A549 (cell line): ENCODE measurements around the gene COL5A1. TPM values are rescaled to one million over a fixed set of nuclear protein-coding genes. Genes with fewer than 3 reads are reported as not detected.

ENCODE experiments used
- ATAC-seq, 2 experiments: fragments of 200-7000 bp in 1 of 2; fragments of >200 bp in 1 of 2; cut with Nextera tagmentation in 1 of 2; cut with Tn5 transposase in 1 of 2; 3 replicates each; pipeline versions ENCODE4 v1.8.0 to v1.9.1; 2018 to 2020; ENCODE audit warnings: mild to moderate bottlenecking in 1 of 2, moderate library complexity in 1 of 2
- CTCF ChIA-PET: fragments of 300-600 bp; sonication (Branson Sonifier 250); formaldehyde crosslinking; extraction: SDS; loops from one replicate; lab custom pipeline; 2021; ENCODE audit warnings: antibody characterized with exemption, inconsistent platforms; lab: Yijun Ruan, JAX
- POLR2A ChIA-PET: fragments of 350-600 bp; formaldehyde crosslinking; extraction: SDS; loops from one replicate; lab custom pipeline; 2021; ENCODE audit warnings: antibody characterized with exemption, inconsistent platforms; lab: Yijun Ruan, JAX
- DNase-seq, 2 experiments: peaks; one replicate each; pipeline versions ENCODE4 v3.0.0 to v3.0.0-alpha.2; 2011 to 2016; ENCODE audit warnings: low read depth in 1 of 2, low spot score in 1 of 2
- FAIRE-seq: peaks from 2 replicates; lab custom pipeline; 2011; peaks lifted over from hg19 to GRCh38; lab: Jason Lieb, UNC
- H3K27ac ChIP-seq, 2 experiments: fragments of >200 bp; sonication (Bioruptor Twin); formaldehyde crosslinking; 3 replicates each; pipeline ENCODE4 v1.5.1; 2016 to 2017
- H3K4me1 ChIP-seq: fragments of >200 bp; sonication (Bioruptor Twin); formaldehyde crosslinking; 3 replicates; pipeline ENCODE4 v1.6.1; 2016
- H3K4me2 ChIP-seq: fragments of >200 bp; sonication (Bioruptor Twin); formaldehyde crosslinking; 3 replicates; pipeline ENCODE4 v1.6.1; 2016
- H3K4me3 ChIP-seq: fragments of >200 bp; sonication (Bioruptor Twin); formaldehyde crosslinking; 3 replicates; pipeline ENCODE4 v1.5.1; 2016
- H3K9me3 ChIP-seq: fragments of >200 bp; sonication (Bioruptor Twin); formaldehyde crosslinking; 3 replicates; pipeline ENCODE4 v1.6.1; 2016
- ATOH8 ChIP-seq: fragments of 250-450 bp; sonication (Bioruptor Pico); IDR thresholded peaks from 2 replicates; pipeline ENCODE4 v1.5.0; 2020; ENCODE audit warnings: low read depth, mild to moderate bottlenecking, moderate library complexity
- CBX8 ChIP-seq: fragments of 200-600 bp; sonication (generic); IDR thresholded peaks from 2 replicates; pipeline ENCODE4 v1.6.1; 2016
- CEBPB ChIP-seq, 2 experiments: fragments of >200 bp in 1 of 2; sonication (Bioruptor Twin) in 1 of 2; formaldehyde crosslinking in 1 of 2; IDR thresholded peaks; 2 replicates each; pipeline ENCODE4 v1.6.1; 2012 to 2016
- CHD2 ChIP-seq: fragments of 150-350 bp; IDR thresholded peaks from 2 replicates; pipeline ENCODE4 v1.6.1; 2014; ENCODE audit warnings: low read length; ENCODE audit not compliant: partially characterized antibody
- EHMT2 ChIP-seq: fragments of 200-600 bp; sonication (generic); IDR thresholded peaks from 2 replicates; pipeline ENCODE4 v1.6.1; 2016; ENCODE audit warnings: antibody characterized with exemption, low read depth, mild to moderate bottlenecking, moderate library complexity
- FOSL2 ChIP-seq, 2 experiments: fragments of 450-650 bp in 1 of 2; fragments of >200 bp in 1 of 2; sonication (Bioruptor Twin) in 1 of 2; formaldehyde crosslinking; IDR thresholded peaks; 2 replicates each; pipeline versions ENCODE4 v1.5.0 to v1.6.1; 2016 to 2020; ENCODE audit warnings: mild to moderate bottlenecking in 1 of 2, moderate library complexity in 1 of 2
- FOXS1 ChIP-seq: fragments of 250-450 bp; sonication (Bioruptor Pico); IDR thresholded peaks from 2 replicates; pipeline ENCODE4 v1.5.0; 2020; ENCODE audit warnings: mild to moderate bottlenecking, moderate library complexity
- HEYL ChIP-seq: fragments of 250-450 bp; sonication (Bioruptor Pico); IDR thresholded peaks from 2 replicates; pipeline ENCODE4 v1.8.0; 2021; ENCODE audit warnings: mild to moderate bottlenecking, moderate library complexity
- HMGXB4 ChIP-seq: fragments of 250-450 bp; sonication (Bioruptor Pico); IDR thresholded peaks from 2 replicates; pipeline ENCODE4 v1.5.0; 2021; ENCODE audit warnings: mild to moderate bottlenecking, moderate library complexity, borderline replicate concordance
- HOXA7 ChIP-seq: fragments of 250-450 bp; sonication (Bioruptor Pico); IDR thresholded peaks from 2 replicates; pipeline ENCODE4 v1.5.0; 2020; ENCODE audit warnings: mild to moderate bottlenecking, moderate library complexity
- MAZ ChIP-seq: fragments of 150-350 bp; IDR thresholded peaks from 2 replicates; pipeline ENCODE4 v1.6.1; 2014; ENCODE audit warnings: antibody characterized with exemption, low read depth, low read length, borderline replicate concordance
- POLR2A ChIP-seq: IDR thresholded peaks from 2 replicates; pipeline ENCODE4 v1.6.1; 2012; ENCODE audit warnings: mild to moderate bottlenecking, low read length
- REST ChIP-seq: fragments of 200-600 bp; sonication (generic); IDR thresholded peaks from 2 replicates; pipeline ENCODE4 v1.6.1; 2016; ENCODE audit warnings: antibody characterized with exemption, mild to moderate bottlenecking, moderate library complexity
- ZFP36 ChIP-seq: fragments of 450-650 bp; IDR thresholded peaks from 2 replicates; pipeline ENCODE4 v1.6.1; 2014; ENCODE audit warnings: borderline replicate concordance; ENCODE audit not compliant: partially characterized antibody
- ZSCAN20 ChIP-seq: fragments of 250-450 bp; sonication (Bioruptor Pico); IDR thresholded peaks from 2 replicates; pipeline ENCODE4 v1.8.0; 2022; ENCODE audit warnings: mild to moderate bottlenecking, moderate library complexity
- WGBS: methylation state at CpG from one replicate; pipeline ENCODE4 v1.1.6; 2017; ENCODE audit errors: missing lambda C conversion rate; 5-methylcytosine and 5-hydroxymethylcytosine counted together
- polyA plus RNA-seq, 4 experiments: library from polyadenylated mRNA; depleted of rRNA in 3 of 4; stranded (reverse); fragments of >200 nt; fragmentation: RNase III in 1 of 4; extraction: RNeasy Plus Mini Kit Qiagen cat#74134 plus additional on column Dnase treatment in 1 of 4; gene quantifications; 2 replicates in 3 of 4; 3 replicates in 1 of 4; pipeline ENCODE4 v1.2.3, GENCODE V29; 2011 to 2017
- TF ChIP-seq, protein P1 (sequence below): fragments of 150-350 bp; IDR thresholded peaks from 2 replicates; pipeline ENCODE4 v1.6.1; 2014; ENCODE audit warnings: low read depth, mild to moderate bottlenecking, low read length

COL5A1 gene
- polyA plus RNA-seq, 2 of the 4 experiments (the other 2 are of a cell fraction) = 16.1 to 67.5 TPM

DNA sequence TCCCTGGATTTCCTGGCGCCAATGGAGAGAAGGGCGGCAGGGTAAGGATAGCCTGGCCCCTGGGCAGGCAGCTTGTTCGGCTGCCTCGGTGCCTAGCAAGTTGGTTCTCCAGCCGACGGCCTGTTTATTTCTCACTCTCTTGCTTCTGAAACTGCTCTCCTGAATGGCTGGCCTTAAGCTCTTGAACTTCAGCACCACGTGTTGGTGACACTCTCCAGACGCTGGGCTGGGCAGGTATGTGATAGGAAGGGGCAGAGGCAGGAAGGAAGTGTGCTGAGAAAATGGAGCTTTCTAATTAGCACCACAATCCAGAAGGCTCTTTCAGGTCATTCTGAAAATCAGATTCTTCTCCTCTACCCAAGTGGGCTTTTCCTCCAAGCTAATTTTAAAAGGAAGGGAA lies 147.6 kb downstream of the COL5A1 start (continued):
- TF ChIP-seq CBX8 = no peak

DNA sequence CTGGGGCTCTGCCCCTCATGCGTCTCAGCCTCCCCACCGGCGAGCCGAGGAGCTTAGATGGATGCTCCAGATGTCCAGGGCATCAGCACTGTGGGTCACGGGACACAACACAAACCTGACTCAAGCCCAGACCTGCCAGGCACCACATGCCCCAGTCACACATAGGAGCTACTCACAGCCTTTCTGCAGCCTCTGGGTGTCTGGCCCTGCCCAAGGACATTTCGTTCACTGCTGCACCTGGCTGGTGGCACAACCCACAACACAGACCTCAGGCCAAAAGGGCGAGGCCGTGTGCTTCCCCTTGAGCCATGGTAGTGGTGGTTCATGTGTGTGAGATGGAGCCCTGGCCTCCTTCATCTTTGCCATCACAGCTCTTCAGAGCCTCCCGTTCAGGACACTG lies 149.4 kb downstream of the COL5A1 start:
- FAIRE-seq (no peak), DNase-seq (no peak), ATAC-seq (no peak)
- TF ChIP-seq CHD2 = no peak
- TF ChIP-seq, protein P1, sequence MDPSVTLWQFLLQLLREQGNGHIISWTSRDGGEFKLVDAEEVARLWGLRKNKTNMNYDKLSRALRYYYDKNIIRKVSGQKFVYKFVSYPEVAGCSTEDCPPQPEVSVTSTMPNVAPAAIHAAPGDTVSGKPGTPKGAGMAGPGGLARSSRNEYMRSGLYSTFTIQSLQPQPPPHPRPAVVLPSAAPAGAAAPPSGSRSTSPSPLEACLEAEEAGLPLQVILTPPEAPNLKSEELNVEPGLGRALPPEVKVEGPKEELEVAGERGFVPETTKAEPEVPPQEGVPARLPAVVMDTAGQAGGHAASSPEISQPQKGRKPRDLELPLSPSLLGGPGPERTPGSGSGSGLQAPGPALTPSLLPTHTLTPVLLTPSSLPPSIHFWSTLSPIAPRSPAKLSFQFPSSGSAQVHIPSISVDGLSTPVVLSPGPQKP = no peak
- no peak for TF ChIP-seq ZFP36
- TF ChIP-seq ZSCAN20 = no peak
- TF ChIP-seq POLR2A = no peak
- no peak for TF ChIP-seq MAZ
- no peak for TF ChIP-seq REST
- TF ChIP-seq HMGXB4 (CRISPR knock-in tag) = no peak
- TF ChIP-seq FOSL2 (IDR thresholded peaks at IDR 0.05) = no peak
- no peak for TF ChIP-seq FOSL2 (CRISPR knock-in tag; IDR thresholded peaks at IDR 0.05)
- TF ChIP-seq ATOH8 (CRISPR knock-in tag) = no peak
- TF ChIP-seq HOXA7 (CRISPR knock-in tag) = no peak
- TF ChIP-seq FOXS1 = no peak
- ChIA-PET CTCF (no interaction called here), POLR2A (no interaction called here)
- Histone ChIP-seq H3K4me1 (no peaks in the 10 kb centered on the region), H3K4me3 (no peak overlapping the region), H3K27ac (no peak overlapping the region), H3K9me3 (no peaks in the 10 kb centered on the region), H3K4me2 (no peak overlapping the region)
- WGBS = 77% methylated on average over 7 of the region's 9 CpGs

DNA sequence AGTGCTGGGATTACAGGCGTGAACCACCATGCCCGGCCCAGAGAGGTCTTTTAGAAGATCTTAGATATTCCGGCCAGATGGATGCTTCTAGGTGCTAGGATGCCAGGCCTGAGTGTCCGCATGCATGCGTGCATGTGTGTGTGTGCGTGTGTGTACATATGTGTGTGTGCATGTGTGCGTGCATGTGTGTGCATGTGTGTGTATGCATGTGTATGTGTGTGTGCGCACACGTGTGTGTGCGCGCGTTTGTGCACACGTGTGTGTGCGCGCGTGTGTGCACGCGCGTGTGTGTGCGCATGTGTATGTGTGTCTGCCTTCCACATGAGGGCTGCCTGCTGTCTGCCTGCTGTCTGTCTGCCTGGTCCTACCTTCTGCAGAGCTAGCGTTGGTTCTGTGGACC lies 151.0 kb downstream of the COL5A1 start:
- no peaks in the 10 kb centered on the region for H3K9me3 ChIP-seq
- no peaks in the 10 kb centered on the region for H3K4me1 ChIP-seq
- H3K4me2 ChIP-seq = no peak overlapping the region
- DNase-seq (no peak), FAIRE-seq (no peak), ATAC-seq (no peak)
- ChIA-PET CTCF (interaction anchor here (1.1 to 1.5 kb wide), 2 partner anchors 10 to 30 kb away, joined by 3 to 4 read pairs; no protein-coding TSS in a partner anchor), POLR2A (no interaction called here)
- WGBS = over 99% methylated on average over 7 of the region's 21 CpGs
- H3K4me3 ChIP-seq = no peak overlapping the region
- TF ChIP-seq CEBPB (IDR thresholded peaks at IDR 0.05) = no peak
- no peak for TF ChIP-seq HEYL (CRISPR knock-in tag)
- no peak for TF ChIP-seq MAZ
- TF ChIP-seq EHMT2 = no peak
- TF ChIP-seq POLR2A = no peak
- no peak for TF ChIP-seq ZSCAN20
- H3K27ac ChIP-seq = no peak overlapping the region
